HG02623 (cell line): ENCODE measurements around the gene PM20D1.

ENCODE experiments used
- ATAC-seq: cut with Tn5 transposase; IDR thresholded peaks from one replicate; pipeline ENCODE4 v1.9.1; 2021; ENCODE audit warnings: moderate library complexity; ENCODE audit not compliant: unreplicated experiment

PM20D1 gene

DNA sequence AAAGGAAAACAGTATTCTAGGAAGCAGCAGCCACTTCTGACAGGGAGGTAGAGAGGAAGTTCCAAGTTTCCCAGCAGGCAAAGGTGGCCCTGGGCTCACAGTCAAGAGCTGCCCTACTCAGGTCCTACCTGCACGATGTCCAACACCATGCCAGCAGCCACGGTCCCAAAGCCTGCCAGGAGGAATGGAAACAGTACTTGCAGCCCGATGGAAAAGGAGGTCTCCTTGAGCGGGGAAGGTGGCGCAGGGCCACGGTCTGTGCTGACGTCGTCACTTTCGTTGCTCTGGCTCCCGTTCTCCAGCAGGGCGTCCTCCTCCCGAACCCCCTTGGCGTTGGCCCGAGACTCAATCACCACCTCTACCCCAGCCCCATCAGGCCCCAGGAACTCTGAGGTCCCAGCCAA is 40.0 kb downstream of the PM20D1 start:
- no peak for ATAC-seq

DNA sequence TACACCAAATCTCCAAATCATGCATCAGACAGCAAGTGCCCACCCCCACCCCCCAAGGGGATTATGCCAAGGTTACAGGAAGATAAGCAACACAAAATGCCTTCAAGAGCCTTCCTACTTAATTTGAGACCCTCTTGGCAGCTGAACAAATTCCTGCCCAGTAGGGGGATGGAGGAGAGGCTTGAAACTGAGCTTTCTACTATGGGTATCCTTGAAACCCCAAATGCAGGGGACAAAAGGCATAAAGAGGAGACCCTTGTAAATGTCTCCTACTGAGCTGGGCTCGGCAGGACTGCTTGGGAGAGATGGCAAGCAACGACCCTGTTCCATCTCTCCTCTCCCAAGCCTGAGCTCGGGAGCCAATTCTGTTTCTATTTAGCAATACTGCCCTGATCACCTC is 40.5 kb downstream of the PM20D1 start:
- no peak for ATAC-seq

DNA sequence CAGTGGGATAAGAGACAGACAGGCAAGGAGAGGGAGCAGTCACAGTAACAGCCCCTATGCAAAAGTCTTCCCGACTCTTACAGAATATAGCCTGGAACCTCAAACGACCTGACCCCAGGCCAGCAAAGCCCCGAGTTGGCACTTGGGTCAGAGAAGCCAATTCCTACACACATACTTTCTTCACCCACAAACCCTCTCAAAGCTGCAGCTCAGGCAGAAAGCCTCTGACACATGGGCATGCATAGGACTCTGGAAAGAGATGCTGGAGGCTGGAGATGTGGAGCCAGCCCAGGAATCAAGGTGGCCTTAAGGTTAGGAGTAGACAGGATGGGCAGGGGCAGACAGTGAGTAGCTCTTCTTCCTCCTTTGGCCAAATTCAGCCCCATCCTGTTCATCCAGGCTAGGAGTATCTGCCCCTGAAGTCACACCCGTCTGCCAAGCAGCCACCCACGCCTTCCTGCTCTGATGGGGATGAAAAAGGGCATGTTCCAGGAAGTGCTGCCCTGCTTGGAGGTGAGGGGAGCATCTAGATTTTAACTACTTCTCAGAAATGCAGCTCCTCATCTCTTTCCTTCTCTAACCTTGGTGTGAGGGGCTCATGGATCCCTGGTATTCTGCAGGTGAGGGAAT is 44.7 kb downstream of the PM20D1 start:
- no peak for ATAC-seq

DNA sequence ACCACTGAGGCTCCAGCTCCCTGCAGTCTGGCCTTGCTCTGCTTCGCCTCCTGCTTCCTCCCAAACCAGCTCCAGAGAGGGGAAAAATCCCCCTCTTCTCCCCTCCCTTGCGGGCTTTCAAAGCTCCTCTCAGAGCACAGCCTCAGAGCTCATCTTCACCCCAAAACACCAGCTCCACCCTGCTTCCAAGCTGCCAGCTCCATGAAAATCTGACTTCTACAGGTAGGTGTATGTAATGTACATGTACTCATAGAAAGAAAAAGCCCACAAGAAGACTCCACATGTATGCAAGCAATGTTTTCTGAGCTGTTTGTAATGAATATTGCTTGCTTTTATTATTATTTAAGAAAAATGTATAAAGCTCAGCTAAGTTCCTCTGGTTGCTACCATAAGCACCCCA is 45.3 kb downstream of the PM20D1 start:
- no peak for ATAC-seq

DNA sequence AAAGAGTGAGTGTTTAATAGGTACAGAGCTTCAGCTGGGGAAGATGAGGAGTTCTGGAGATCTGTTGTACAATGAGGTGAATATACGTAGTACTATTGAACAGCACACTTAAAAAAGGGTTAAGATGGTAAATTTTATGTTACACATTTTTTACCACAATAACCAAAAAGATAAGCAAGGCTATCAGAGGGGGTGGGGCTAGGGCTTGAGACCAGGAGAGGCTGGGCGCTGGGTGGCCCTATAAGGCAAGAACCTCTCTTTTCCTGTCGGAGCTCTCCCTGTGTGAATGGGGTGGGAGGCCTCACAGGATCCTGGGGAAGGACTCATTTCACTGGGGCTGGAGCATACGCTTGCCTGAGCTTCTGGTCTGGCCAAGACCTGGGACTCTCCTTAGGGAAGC is 45.9 kb downstream of the PM20D1 start:
- no peak for ATAC-seq

DNA sequence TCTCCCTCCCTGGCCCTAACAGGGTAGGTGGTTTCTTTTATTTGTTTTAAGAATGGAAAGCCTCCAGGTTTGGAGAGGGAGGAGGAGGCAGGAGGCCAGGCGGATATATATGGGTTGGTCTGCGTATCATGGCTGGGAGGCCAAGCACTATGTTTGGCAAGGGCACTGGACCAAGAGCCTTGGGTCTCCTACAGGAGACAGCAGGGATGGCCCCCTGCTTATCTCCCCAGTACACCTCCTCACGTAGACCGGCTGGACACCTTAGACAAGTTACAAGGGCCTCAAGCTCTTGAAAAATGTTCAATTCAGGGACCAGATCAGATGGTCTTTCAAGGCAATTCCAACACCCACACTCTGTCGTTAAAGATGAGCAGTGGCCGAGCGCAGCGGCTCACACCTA is 47.9 kb downstream of the PM20D1 start:
- ATAC-seq = no peak

DNA sequence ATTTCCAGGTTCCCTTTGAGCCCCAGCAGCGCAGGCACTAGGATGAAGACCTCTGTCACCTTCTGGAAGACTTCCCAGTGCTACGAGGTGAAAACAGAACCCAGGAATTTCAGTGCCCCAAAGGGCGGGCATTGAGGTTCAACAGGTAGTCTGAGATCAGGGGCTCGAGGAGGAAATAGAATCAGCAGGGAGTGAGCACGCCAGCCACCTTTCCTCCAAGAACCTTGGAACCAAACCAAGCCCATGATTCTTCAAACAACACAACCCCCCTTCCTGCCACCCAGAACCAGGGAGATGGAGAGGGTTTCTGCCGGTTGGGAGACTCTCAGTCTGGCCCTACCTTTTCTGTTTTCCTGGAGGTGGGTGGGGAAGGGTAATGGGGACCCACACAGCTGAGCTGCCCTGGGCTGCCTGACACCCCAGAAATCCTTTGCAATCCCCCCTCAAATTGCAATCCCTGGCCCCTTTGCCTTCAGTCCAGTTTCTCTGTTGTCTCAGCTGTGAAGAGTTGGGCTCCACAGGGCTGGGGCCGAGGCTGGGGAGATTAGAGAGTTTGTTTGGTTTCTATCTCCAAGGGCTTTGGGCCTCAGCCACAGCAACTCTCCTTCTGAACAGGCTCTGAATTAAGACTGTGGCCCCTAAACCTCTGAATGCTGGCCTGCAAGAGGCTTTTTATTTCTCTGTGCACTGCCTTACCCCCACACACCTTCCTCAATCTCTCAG is 48.8 kb downstream of the PM20D1 start:
- no peak for ATAC-seq

DNA sequence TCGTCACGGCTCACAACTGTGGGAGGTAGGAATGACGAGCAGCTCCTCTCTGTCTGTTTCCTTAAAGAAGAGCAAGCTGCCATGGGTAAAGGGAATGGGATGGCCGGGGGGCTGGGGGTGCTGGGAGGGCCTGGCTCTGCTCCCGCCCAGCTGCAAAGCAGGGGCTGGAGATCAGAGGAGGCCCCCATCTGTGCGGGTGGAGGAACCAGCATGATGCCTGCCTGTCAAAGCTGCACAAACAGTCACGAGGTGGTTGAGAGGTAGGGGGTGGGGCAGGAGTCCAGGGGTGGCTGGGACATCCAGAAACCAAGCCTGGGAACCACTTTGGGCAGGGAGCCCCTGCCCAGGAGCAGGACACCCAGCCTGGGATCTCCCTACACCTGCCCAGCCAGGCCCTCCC is 49.5 kb downstream of the PM20D1 start:
- no peak for ATAC-seq

DNA sequence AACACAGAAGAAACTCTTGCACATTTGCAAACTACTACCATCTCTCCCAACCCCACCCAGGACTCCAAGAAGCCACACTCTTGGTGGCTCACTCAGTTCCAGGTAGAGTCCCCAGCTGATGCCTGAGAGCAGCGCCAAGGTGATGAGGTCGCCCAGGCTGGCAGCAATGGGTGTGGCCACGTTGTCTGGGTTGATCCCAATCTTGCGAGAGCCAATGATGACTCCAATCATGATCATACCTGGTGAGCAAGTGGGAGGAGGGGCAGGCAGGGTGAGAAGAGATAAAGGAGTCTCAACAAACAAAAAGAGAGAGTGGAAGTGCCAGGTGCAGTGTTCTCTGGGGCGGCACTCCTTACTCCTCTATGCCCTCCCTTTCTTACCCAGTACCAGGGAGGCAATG is 51.4 kb downstream of the PM20D1 start:
- ATAC-seq = no peak

DNA sequence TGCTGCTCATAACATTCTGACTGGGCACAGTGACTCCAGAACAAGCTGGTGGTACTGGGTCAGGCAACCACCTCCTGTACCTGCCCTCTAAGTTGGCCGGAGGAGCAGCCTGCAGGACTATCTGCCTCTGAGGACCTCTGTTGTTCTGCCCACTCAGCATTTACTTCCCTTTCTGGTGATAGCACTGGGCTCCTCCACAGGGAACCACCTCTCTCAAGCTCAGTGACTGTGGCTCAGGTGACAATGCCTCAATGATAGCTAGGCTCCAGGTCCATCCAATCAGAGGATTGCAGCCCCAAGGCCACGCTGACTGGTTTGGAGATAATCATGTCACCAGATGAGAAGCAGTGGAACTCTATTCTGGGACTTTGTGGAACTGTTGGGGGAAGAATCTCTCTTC is 52.8 kb downstream of the PM20D1 start:
- ATAC-seq = no peak

DNA sequence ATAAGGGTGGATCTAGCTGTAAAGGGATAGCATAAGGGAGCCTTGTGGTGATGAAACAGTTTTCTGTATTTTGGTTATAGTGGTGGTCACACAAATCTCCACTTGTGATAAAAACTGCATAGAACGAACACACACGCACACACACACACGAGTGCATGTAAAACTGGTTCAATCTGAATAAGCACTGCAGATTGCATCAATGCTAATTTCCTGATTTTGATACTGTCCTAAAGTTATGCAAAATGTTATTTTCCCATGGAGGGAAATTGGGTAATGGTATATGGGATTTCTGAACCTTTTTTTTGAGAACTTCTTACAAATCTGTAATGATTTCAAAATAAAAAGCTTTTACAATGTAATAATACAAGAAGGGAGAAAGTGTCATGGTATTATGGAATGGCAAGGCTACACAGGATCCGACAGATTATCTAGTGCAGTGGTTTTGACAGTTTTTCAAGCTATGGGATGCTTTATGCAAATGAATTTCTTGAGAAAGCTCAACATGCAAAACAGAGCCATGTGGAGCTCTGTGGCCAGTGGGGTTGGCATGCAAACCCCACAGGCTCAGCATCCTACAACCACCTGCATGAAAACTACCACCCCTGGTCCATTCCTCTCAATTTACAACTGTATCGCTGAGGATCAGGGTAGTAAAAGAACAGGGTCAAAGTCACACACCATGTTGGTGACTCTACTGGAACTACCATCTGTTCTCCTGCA is 55.8 kb downstream of the PM20D1 start:
- no peak for ATAC-seq

DNA sequence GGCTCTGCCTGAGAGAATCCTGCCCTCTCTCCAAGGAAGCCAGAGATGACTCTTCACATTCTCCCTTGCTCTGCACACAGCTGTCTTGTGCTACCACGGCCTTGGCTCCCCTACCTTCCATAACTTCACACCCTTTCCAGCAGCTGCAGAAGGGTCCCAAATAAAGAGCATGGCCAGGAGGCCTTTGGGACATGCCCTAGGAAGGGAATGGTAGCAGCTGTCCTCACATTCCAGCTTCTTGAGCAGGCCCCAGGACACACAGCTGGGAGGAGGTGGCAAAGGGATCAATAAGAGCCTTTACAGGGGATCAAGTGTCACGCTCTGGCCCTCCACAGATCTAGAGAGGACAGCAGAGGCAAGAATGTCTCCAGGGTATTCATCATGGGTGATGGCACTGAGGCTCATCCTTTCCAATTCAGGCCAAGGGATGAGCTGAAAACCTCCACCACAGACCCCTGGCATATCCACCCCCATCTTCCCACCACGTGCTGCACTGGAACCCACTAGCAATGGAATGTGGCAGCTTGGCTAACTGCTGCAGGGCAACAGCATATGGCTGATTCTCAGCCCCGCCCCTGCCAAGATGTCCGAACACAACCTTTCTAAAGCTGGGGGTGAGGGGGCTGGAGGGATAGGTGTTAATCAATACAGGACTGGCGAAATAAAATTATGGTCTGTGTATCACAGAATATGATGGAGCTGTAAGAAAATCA is 56.8 kb downstream of the PM20D1 start:
- no peak for ATAC-seq

DNA sequence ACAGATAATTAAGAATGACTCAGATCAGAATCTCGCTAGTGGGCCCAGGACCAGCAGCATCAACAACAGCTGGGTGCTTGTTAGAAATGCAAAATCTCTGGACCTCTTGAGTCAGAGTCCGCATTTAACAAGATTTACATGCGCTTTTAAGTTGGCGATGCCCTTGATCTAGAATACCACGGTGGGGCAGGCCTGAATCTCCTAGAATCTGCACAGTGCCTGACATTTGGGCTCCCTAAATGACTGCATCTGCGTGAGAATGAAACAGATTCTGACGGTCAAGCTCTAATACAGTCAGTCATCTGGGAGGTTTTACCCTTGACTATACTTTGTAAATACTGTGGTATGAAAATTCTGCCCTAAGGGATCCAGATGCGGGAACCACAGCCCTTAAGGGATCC is 57.5 kb downstream of the PM20D1 start:
- ATAC-seq = no peak

DNA sequence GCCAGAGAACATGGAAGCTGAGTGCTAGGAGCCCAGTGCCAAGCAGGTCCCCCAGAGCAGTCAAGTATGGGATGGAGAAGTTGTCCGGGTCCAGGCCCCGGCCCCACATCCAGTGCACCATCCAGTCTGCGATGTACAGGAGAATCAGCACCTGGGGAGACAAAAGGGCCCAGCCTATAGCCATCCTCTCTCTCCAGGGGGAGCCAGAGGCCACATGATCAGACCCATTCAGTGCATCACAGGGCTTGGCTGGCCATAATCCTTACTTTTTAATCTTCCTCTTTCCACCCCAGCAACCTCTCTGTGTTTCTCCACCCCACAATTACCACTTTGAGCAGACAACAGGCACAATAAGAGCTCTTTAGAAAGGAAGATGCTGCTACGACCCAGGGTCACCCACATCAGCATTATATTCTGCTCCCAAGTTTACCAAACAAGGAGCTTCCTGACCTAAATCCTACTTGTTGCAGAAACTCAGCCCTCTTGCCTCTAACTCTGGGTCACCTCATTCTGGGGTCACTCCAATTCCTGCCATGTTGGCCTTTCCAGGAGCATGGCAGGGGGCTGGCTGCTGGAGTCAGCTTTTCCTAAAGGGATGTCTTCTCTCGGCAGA is 58.3 kb downstream of the PM20D1 start:
- ATAC-seq = peak; percentile 56

DNA sequence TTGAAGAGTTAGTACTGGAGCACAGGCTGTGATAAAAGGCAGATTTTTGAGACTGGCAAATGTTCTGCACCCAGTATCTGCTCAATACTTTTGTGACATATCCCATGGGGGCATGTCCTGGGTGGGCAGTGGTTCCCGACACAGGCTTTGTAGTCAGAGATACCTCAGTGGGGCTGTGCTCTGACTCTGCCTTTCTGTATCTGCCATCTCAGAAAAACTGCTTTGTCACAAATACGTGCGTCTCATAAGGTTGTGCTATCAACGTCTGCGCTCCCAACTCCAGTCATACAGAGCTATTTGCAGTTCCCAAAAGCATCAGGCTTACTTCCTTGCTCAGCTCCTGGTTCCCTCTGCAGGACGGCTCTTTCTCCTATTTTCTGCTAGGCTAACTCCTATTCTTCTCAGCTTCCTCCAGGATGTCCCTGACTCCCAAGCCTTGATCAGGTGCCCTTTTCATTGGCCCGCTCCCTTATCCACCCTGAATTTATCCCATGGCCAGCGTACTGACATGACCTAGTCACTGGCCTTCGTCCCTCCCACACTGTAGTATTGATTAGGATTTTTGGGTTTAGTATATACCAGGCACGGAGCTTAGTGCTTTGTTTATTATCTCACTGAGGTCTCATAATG is 62.5 kb downstream of the PM20D1 start:
- ATAC-seq = no peak

DNA sequence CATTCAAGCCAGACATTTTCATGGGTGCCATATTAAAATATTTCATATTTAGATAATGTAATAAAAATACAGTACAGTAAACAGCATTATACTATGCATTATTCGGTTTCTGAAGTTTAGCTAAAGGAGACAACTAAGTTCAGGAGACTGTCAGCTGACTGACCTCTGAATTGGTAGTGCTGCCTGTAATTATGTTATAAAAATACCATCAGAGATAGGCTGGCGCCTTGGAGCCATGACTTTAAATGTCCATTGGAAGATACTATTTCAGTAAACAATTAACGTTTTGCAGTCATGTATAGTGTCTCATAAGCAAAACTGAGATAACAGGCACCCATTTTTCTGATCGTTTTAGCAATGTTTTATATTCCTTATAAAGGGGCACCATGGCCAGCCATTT is 63.3 kb downstream of the PM20D1 start:
- no peak for ATAC-seq

DNA sequence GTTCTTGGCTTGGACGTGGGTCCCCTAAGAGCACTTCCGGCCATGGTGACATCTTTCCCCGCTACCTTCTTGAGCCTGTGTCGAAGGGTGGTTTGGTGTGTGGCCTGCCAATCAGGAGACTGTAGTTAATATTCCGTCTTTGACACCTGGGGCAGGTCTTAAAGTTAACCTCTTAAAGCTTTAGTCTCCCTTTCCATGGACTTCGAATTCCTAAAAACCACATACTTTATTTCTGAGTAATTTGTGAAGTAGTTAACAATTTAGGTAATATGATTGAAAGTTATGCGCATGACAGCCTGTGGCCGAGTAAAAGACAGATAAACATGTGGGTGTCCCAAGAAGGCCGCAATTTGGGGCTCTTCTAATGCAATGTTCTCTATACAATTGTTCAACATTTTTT is 64.5 kb downstream of the PM20D1 start:
- ATAC-seq = no peak

DNA sequence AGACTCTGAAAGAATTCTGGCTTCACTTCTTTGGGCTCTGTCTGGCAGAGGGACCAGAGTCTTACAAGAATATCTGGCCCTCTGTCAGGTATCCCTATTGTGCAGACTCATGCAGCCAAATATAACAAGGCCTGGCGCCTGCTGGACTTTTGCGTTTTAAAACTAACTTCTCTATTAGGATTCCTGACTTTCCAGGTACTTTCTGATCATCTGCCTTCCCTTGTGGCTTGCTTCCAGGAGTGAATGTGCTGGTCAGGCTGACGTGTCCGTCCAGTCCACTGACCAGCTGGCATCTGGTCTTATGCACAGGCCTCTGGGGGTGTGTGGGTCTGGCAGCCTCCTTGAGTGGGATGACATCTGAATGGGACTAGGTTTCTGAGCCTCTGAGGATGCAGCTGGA is 66.0 kb downstream of the PM20D1 start:
- no peak for ATAC-seq

DNA sequence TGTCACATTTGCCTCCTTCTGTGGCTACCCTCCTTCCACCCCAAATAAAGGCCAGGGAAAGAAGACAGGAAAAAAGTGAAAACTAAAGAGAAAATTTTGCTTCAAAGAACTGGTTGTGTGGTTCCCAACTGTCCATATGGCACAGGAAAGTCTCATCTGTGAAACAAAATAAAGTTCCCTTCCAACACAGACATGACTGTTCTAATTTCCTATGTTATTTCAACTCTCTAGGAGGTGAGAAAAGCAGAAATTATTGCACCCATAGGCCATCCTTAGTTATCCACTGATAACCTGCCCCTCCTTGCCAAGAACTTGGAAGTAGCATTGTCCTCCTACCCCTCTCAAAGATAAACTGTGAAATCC is 66.5 kb downstream of the PM20D1 start:
- ATAC-seq = no peak

DNA sequence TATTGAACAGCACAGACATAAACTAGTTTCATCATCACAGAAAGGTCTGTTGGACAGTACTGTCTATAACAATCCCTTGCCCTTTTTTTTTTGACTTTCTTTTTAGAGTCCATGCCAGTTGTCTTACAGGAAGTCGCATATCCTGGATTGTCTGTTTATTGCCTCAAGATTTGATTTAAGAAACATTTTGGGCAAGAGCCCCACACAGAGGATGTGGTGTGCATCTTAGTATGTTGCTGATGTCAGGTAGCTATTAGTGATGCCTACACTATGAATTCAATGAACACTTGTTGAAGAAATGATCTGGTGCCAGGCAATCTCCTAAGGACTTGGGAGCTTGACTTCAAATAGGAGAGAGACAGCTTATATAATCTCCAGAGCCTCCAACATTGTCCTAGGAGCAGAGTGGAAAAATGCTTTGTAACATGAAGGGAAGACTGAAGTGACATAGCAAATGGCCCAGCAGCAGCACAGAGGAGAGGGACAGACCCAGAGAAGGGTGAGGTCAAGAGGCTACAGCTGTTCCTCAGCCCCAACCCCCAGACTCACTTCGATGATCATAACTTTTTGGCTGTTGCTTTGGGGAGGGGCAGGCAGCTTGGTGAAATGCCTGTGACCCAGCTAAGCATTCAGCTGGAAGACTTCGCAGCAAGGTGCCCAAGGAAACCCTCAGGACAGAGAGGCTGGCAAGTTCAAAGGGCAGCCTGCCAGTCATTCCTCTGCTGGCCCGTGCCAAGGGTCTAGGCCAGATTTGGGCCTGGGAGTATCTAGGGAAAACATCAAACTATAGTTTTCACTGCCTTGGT is 67.1 kb downstream of the PM20D1 start:
- no peak for ATAC-seq
